Measurements from ENCODE around the gene IL17A.

DNA sequence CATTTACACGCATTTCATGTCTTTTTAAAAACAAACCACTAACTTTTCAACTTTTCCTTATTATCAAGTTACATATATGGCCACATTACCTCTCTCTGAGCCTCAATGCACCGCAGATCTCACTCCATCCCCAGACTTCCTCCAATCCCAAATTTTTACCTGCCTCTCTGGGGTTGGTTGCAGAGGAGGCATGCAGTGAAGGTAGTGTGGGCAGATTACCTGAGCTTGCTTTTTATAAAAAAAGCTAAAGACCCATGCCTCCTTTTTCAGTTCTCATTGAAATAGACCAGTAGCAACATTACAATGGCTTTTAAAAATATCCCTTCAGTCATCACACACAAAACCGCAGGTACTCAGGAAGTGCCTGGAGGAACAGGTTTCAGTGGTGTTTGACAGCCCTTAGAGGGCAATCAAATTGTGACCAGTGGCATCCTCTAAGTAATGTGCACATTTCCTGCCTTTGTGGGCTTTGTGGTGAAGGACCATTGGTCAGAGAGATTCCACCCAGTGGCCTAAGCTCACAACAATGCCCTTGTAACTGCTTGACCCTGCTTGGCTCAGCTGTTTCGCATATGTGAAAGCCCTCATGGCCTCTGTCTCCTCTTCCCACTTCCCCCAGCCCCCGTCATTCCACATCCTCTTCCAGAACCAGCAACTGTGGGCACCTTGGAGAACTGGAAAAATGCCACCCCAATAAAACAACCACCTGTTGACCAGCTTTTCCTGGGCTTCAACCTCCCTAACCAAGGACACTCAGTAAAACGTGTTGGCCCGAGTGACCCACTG is 30.2 kb upstream of the IL17A start:
- TF ChIP-seq POLR2A (IDR thresholded peaks at IDR 0.05; ENCODE audit: low read depth, low read length) (no peak), CTCF (IDR thresholded peaks at IDR 0.05; ENCODE audit: extremely low read depth in 1 of 2, insufficient read depth in 1 of 2, low read depth in 1 of 2, low read length in 2 of 2) (no peak)

Data from endothelial cell of umbilical vein (primary cell).